Fibroblast of lung (primary cell): ENCODE data around the gene NOCT. TPM values are rescaled to one million over a fixed set of nuclear protein-coding genes. Genes with fewer than 3 reads are reported as not detected.
"Not testable (repeated sequence)": the region's sequence is repeated elsewhere in the genome, so short reads cannot be mapped to it uniquely, and the experiment has no call there.

Experiments used
- DNase-seq, 2 donors: peaks; one replicate each; pipeline versions ENCODE4 v3.0.0 to v3.0.0-alpha.2; 2010; ENCODE audit warnings: low read depth in 2 of 2
- H2AFZ ChIP-seq: 2 replicates; pipeline ENCODE4 v1.5.1; 2012; ENCODE audit warnings: low read length, control low read depth, inconsistent platforms
- H3K27ac ChIP-seq: 2 replicates; pipeline ENCODE4 v1.5.1; 2011; ENCODE audit warnings: low read length, control low read depth; ENCODE audit not compliant: insufficient read depth
- H3K27me3 ChIP-seq: 2 replicates; pipeline ENCODE4 v1.5.1; 2011; ENCODE audit warnings: mild to moderate bottlenecking, low read length; ENCODE audit not compliant: control insufficient read depth, insufficient read depth
- H3K36me3 ChIP-seq: 2 replicates; pipeline ENCODE4 v1.5.1; 2011; ENCODE audit warnings: low read length; ENCODE audit not compliant: control insufficient read depth, insufficient read depth
- H3K4me1 ChIP-seq: 2 replicates; pipeline ENCODE4 v1.5.1; 2011; ENCODE audit warnings: low read length; ENCODE audit not compliant: control insufficient read depth, insufficient read depth; ENCODE audit errors: extremely low read depth
- H3K4me2 ChIP-seq: 2 replicates; pipeline ENCODE4 v1.5.1; 2011; ENCODE audit warnings: low read length, control low read depth; ENCODE audit not compliant: insufficient read depth; ENCODE audit errors: extremely low read depth
- H3K4me3 ChIP-seq, 4 experiments: fragments of 200-600 bp in 1 of 4; sonication (generic) in 1 of 4; replicated peaks in 1 of 4; 2 replicates each; pipeline ENCODE4 v1.5.1; 2011 to 2016; ENCODE audit warnings: low read length in 4 of 4, low read depth in 3 of 4, mild to moderate bottlenecking in 3 of 4, control low read depth in 2 of 4, inconsistent platforms in 1 of 4, mixed read lengths in 1 of 4; ENCODE audit not compliant: insufficient read depth in 1 of 4; ENCODE audit errors: control extremely low read depth in 1 of 4
- H3K79me2 ChIP-seq: 2 replicates; pipeline ENCODE4 v1.5.1; 2012; ENCODE audit warnings: mild to moderate bottlenecking, low read length, inconsistent platforms; ENCODE audit not compliant: control insufficient read depth, insufficient read depth
- H3K9ac ChIP-seq: 2 replicates; pipeline ENCODE4 v1.5.1; 2011; ENCODE audit warnings: mild to moderate bottlenecking, low read length, control low read depth; ENCODE audit not compliant: insufficient read depth
- H3K9me3 ChIP-seq: 2 replicates; pipeline ENCODE4 v1.5.1; 2012; ENCODE audit warnings: low read depth, low read length; ENCODE audit not compliant: control insufficient read depth, insufficient read depth
- H4K20me1 ChIP-seq: 2 replicates; pipeline ENCODE4 v1.5.1; 2011; ENCODE audit warnings: low read length; ENCODE audit not compliant: control insufficient read depth, insufficient read depth; ENCODE audit errors: extremely low read depth
- CTCF ChIP-seq, 2 donors: IDR thresholded peaks in 1 of 2; conservative IDR thresholded peaks in 1 of 2; 1 replicate in 1 of 2; 2 replicates in 1 of 2; pipeline ENCODE4 v1.5.1; 2011 to 2012; ENCODE audit warnings: low read length in 2 of 2, control low read depth in 1 of 2, inconsistent platforms in 1 of 2, low read depth in 1 of 2, mild to moderate bottlenecking in 1 of 2
- EZH2 ChIP-seq: IDR thresholded peaks from 2 replicates; pipeline ENCODE4 v1.5.1; 2012; ENCODE audit warnings: low read length, control low read depth, mild to moderate bottlenecking; ENCODE audit errors: missing control alignments
- polyA plus RNA-seq, 2 donors: library from polyadenylated mRNA; depleted of rRNA in 1 of 2; stranded (reverse) in 1 of 2; unstranded in 1 of 2; fragments of >200 nt; gene quantifications; 2 replicates each; pipeline ENCODE4 v1.2.1, GENCODE V29; 2011 to 2012; ENCODE audit warnings: missing spikeins in 1 of 2
- total RNA-seq: library from RNA; depleted of rRNA; stranded (reverse); fragments of >200 nt; gene quantifications from 2 replicates; pipeline ENCODE4 v1.2.1, GENCODE V29; 2014

NOCT gene
- total and polyA plus RNA-seq, 2 donors (not counting 1 experiment from before 2014, with no cell fraction given) = 6.4 to 13.2 TPM

- peaks cover 6% of the 10 kb centered on the region for H3K4me1 ChIP-seq
- no peaks in the 10 kb centered on the region for H4K20me1 ChIP-seq
- no peaks in the 10 kb centered on the region for H3K36me3 ChIP-seq
- H3K9ac ChIP-seq = peak overlapping the region; percentile 39
- H3K27me3 ChIP-seq = no peaks in the 10 kb centered on the region
- H2AFZ ChIP-seq = no peak overlapping the region
- TF ChIP-seq CTCF (conservative IDR thresholded peaks at IDR 0.05 in 1 of 2, IDR thresholded peaks at IDR 0.05 in 1 of 2; ENCODE audit: low read depth in 1 of 2, low read length in 2 of 2) = no peak
- no peak for TF ChIP-seq EZH2
- peak overlapping the region; percentile 57 for H3K27ac ChIP-seq
- H3K9me3 ChIP-seq = no peaks in the 10 kb centered on the region
- no peak overlapping the region for H3K4me3 ChIP-seq
- H3K4me2 ChIP-seq = no peak overlapping the region
- H3K79me2 ChIP-seq = peaks cover 69% of the 10 kb centered on the region
- DNase-seq = peak in 1 of 2 donors; percentile 57
Measured at GRCh38 chr4:139027776-139028175, 12.2 kb downstream of the NOCT start.

GRCh38 chr4:139028191-139028661 is 12.6 kb downstream of the NOCT start:
- H3K27me3 ChIP-seq = no peaks in the 10 kb centered on the region
- peak overlapping the region; percentile 49 for H3K4me2 ChIP-seq
- peak in 1 of 2 donors; percentile 28 for DNase-seq
- no peak overlapping the region for H3K4me3 ChIP-seq
- H3K4me1 ChIP-seq = peaks cover 6% of the 10 kb centered on the region
- TF ChIP-seq CTCF (conservative IDR thresholded peaks at IDR 0.05 in 1 of 2, IDR thresholded peaks at IDR 0.05 in 1 of 2; ENCODE audit: low read depth in 1 of 2, low read length in 2 of 2) (no peak), EZH2 (no peak)
- peaks cover 68% of the 10 kb centered on the region for H3K79me2 ChIP-seq
- peak overlapping the region; percentile 39 for H3K9ac ChIP-seq
- H4K20me1 ChIP-seq = no peaks in the 10 kb centered on the region
- H3K9me3 ChIP-seq = no peaks in the 10 kb centered on the region
- peak overlapping the region; percentile 57 for H3K27ac ChIP-seq
- H2AFZ ChIP-seq = no peak overlapping the region
- H3K36me3 ChIP-seq = no peaks in the 10 kb centered on the region

GRCh38 chr4:139029866-139030363 is 14.3 kb downstream of the NOCT start:
- H3K4me2 ChIP-seq, H3K27me3 ChIP-seq, H3K27ac ChIP-seq, H3K4me3 ChIP-seq, H3K9ac ChIP-seq, H3K4me1 ChIP-seq, DNase-seq, H3K36me3 ChIP-seq, H4K20me1 ChIP-seq, H2AFZ ChIP-seq, H3K9me3 ChIP-seq: not testable (repeated sequence)
- peaks cover 68% of the 10 kb centered on the region for H3K79me2 ChIP-seq
